ENCODE results near the gene MRPL44. TPM values are rescaled to one million over a fixed set of nuclear protein-coding genes. Genes with fewer than 3 reads are reported as not detected.

MRPL44 gene
- 40.0 TPM for total RNA-seq
- long read RNA-seq, transcript MRPL44-201 (4 exons, 1,748 nt): major isoform, 84 of 87 reads
- long read RNA-seq, partial matches to known transcripts: 0 of 87 reads
- long read RNA-seq, other reads (novel, unspliced or antisense): 3 of 87 reads

DNA sequence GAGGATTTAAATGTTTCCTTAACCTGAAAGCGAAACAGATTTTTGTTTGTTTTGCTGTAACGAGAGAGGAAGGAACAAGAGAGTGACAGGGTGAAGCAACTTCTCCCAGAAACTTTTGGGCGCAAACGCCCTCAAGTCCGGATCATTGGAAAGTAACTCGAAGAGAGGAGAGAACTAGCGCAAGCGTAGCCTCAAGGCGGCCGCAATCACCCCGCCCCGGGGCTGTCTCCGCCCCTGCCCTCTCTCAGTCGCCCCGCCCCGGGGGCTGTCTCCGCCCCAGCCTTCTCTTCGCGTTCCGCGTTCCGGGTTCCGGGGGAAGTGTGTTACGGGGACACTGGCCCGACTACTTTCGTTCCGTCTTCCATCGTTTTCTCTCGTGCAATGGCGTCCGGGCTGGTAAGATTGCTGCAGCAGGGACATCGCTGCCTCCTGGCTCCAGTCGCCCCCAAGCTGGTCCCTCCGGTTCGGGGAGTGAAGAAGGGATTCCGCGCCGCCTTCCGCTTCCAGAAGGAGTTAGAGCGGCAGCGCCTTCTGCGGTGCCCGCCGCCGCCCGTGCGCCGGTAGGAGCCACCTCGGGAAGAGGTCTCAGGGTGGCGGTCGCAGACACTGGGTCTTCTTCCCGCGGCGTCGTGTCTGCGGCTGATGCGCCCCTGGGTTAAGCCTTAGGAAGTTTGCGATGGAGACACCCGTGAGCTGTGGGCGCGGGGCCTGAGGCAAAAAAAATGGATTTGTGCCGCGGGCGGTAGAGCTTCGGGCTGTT is at the start of gene MRPL44:
Gene MRPL44, plus strand, starts transcription at position 372 of the 760 bp plus-strand sequence. Its CDS starts 10 bp downstream, at position 382.
- DNase-seq (peak; percentile 98), ATAC-seq (peak; percentile 100)
- intact Hi-C loops (cut with micrococcal nuclease): no loop called here

DNA sequence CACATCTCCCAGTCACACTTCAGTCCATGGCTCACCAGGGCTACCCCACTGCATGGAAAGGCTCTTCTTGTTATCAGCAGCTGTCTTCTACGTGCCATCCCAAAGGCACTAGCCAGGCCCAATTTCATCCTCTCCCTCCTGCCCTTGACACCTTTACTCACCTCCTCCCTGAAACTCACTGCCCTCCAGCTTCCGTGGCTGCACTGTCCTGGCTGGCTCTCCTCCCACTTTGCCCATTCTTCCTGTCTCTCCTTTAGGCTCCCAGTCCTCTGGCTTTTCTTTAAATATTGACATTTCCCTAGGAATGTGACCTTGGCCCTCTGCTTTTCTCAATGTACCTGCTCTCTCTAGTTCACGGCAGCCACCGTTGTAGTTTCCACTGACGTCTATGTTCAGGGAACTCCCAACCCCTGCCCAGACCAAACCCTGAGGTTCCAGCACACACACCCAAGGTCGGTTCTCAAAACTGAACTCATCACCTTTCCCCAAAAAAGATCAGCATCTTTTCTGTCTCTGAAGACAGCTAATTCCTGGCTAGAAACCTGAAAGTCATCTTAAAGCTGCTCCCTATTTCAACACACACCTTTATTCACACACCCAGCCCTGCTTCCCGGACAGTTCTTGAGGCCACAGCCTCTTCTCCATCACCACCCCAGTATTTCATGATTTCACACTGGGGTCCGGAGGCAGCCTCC is 48.8 kb upstream of the MRPL44 start:
- no peak for ATAC-seq
- no peak for DNase-seq
- intact Hi-C loops (cut with micrococcal nuclease): no loop called here

DNA sequence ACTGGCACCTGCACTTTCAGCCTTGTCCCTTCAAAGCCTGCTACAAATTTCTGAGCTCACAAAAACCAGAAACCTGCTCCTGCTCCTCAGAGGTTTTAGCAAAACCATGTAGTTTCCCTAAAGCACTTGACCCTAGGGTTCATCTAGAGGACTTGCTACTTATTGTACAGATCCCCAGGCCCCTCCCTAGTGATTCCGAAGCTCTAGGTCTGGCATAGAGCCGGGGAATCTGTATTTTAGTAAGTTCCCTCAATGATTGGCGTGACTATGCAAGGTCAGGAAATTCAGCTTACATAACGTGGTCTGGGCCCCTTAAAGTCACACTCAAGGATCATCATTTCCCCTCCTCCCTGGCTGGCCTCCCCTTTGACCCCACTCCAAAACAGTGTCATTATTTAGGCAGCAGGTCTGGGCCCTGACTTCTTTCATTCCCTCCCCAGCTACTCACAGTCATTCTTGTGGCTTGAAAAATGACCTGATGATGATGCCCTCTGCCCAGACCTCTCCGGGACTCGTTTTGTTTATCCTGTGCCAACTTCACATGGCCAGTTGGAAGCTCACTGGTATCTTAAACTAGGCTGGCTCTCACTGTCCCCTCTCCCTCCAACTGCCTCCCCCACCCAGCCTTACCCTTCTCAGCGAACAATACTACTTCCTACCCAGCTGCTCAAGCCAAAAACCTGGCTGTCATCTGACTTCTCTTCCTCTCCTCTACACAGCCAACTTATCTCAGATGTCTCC is 48.1 kb upstream of the MRPL44 start:
- ATAC-seq (no peak), DNase-seq (no peak)
- intact Hi-C loops (cut with micrococcal nuclease): no loop called here

DNA sequence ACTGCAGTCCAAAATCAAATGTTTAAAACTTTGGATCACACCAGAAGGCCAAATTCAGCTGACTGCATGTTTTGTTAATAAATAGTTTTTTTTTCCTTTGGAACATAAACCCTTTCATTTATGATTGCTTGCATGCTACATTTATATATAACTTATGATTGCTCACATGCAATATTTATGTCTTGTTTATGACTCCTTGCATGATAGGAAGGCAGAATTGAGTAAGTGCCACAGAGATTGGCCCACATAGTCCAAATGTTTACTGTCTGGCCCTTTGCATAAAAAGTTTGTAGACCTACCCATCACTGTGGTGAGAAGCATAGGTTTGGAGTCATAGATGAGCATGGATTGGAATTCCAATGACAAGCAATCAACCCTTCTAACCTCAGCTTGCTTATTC is 42.9 kb upstream of the MRPL44 start:
- DNase-seq: no peak
- ATAC-seq: no peak
- intact Hi-C loops (cut with micrococcal nuclease): no loop called here

DNA sequence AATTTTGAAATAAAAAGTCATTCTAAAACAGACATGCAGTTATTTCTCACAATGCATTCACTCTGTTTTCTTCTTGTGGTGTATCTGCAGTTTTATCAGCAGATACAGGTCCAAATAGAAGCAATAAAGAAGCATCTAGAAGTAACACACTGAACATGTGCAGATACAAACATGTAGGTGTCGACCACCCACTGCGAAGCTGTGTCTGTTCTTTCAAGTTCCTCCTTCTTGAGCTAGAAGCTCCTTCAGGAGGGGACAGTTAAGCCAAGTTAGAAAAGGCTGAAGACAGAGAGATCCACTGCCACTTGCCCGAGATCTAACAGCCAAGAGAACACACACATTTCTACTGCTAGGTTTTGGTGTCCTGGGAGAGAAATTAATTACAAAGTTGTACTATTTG is 42.2 kb upstream of the MRPL44 start:
- ATAC-seq (no peak), DNase-seq (no peak)
- intact Hi-C loops (cut with micrococcal nuclease): no loop called here

DNA sequence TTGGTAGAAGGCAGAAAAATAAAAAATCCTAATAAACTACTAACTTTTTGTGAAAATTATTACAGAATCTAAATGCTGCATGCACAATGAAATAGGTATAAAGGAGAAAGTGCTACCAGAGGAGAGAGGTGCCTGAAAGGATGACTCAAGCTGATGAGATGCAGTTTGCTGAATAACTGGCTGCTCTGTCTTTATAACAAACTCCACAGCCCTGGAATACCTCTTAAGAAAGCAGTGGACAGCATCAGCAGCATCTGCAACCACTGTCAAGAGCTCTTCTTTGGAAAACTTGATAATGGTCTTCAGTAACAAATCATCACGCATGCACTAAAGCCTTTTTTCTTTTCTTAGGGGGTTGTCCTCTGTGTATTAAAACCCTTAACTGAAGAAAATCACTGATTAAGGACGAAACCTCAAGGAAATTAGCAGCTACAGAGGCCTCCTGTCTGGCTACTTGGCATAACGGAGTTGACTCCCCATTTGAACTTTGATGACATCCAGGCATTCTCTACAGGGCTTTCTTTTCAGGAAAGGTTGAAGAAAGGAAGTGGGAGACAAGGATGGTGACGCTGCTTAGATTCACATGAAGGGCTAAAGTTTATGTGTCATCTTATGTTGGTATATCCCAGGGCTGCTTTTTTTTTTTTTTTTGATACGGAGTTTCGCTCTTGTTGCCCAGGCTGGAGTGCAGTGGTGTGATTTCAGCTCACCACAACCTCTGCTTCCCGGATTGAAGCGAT is 40.9 kb upstream of the MRPL44 start:
- ATAC-seq: no peak
- intact Hi-C loops (cut with micrococcal nuclease): no loop called here
- DNase-seq: no peak

DNA sequence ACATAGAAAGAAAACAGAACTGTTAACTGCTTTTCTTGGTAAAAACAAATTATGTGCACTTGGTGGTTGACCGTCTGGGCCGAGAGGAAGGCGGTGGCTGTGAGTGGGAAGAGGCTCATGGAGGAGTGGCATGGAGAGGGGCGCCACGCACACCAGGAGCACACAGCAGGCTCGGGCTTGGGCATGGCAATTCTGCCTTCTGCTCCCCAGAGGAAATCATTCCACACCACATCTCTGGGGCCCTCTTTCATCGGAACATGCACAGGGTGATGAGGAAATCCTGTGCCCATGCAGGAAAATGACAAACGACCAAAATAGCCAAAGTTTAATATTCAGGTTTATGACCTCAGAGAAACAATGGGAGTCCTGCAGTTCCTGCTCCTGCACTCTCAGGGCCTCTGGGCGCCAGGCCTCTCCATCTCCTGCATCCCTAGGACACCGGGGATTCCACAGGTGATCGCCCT is 38.6 kb upstream of the MRPL44 start:
- DNase-seq (no peak), ATAC-seq (no peak)
- intact Hi-C loops (cut with micrococcal nuclease): no loop called here

DNA sequence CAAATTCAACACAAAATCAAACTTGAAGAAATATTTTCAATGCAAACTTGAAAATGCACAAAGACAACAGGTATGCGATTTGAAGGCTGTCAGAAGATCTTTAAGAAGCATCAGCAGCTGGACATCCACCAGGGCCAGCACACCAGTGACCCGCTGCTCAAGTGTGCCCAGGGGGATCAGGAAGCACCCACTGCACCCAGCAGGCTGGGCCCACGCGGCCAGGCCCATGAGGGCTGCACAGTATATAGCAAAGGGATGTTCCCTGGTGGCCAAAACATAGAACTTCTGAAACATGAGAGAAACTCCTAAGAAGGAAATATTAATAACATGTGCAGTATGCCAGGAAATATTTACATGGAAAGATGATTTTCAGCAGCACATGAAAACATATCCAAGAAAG is 37.2 kb upstream of the MRPL44 start:
- no peak for DNase-seq
- ATAC-seq: no peak
- intact Hi-C loops (cut with micrococcal nuclease): no loop called here

DNA sequence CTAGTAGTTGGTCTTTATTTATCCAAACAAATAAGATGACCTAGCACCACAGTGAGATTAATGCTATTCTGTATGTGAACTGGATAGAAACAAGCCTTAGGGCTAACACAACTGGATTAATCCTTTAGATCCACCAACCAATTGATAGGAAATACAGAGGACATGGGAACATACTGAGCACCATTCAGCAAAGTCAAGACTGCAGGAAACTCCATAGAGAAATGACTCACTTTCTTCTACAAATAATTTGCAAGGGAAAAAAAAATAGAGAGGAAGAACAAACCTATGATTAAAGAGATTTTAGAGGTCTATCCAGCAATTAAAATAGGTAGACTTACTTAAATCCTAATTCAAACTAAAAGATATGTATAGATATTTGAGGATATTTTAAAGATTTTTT is 36.1 kb upstream of the MRPL44 start:
- ATAC-seq: no peak
- intact Hi-C loops (cut with micrococcal nuclease): no loop called here
- DNase-seq: no peak

DNA sequence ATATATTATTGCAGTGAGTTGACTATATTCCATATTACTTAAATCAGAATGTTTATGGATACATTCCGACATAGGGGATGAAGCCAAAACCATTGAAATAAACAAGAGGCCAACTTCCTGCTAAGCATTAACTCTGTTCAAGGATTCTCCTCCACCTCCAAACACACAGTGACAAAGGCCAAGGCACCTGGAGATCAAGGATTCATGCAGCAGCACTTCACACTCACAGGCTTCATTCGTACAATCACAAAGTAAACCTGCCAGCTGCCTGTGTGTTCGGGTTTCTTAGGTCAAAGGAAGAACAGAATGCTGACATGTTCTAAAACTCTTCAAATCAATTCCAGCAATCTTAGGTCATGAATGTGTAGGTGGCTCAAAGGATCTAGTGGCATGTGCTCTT is 35.0 kb upstream of the MRPL44 start:
- DNase-seq: no peak
- intact Hi-C loops (cut with micrococcal nuclease): no loop called here
- no peak for ATAC-seq

DNA sequence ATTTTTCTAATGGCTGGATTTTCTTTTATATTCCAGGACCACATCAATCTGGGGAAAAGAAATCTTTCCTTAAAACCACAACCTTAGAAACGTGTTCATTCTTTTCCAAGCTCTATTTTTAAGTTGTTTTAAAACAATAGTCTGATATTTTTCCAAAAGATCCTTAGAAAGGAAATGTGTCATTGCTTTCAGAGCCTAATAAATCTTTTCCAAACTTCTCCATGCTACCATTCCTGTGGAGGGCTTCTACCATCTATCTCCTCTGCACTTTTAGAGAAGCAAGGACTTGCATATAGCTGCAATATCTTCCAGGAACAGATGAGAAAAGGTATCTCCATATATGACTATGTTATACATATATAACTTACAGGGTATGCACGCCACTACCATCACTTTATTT is 33.3 kb upstream of the MRPL44 start:
- intact Hi-C loops (cut with micrococcal nuclease): no loop called here
- ATAC-seq (no peak), DNase-seq (no peak)

DNA sequence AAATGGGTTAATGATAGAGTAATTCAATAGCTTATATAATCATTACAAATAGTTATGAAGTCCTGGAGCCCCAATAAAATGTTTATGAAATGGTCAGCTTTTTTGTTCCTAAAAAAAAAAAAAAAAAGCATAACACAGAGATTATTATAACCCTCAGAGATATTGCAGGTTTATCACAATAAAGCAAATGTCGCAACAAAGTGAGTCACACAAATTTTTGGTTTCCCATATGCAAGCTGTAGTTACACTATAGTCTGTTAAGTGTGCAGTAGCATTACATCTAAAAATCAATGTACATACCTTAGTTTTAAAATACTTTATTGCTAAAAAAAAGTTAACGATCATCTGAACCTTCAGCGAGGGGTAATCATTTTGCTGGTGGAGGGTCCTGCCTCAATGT is 32.2 kb upstream of the MRPL44 start:
- ATAC-seq (no peak), DNase-seq (no peak)
- intact Hi-C loops (cut with micrococcal nuclease): no loop called here

DNA sequence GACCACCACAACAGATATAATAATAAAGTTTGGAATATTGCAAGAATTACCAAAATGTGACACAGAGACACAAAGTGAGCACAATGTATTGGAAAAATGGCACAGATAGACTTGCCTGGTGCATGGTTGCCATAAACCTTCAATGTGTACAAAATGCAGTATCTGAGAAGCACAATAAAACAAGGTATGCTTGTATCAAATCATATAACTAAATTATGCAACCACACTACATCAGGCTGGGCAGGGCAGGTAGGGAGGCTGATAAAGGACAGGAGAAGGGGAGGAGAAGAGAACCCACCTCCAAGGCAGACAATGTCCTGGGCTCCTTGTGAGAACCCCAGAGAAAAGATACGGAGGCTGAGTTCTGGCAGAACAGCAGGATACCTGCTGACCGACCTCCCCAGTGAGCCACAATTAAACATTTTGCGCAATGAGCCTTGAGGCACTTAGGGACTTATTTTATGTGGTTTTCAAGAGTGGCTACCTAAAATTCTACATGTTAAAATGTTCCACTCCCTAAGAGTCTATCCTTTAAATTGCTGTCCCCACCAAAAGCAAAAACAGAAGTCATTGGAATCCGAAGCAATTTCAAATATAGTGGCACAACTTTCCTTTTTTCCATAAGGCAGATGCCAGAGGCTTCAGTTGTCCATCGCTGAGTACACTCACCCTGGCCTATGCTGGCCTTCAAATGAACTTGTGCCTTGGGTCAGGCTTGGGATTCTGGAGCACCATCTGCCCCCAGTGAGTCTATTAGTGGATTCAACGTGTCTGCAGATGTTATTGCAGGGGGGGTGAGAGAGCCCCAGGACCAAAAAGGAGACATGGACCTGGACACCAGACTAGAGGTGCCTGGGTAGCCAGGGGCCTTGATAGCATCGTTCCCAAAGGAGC is 28.9 kb upstream of the MRPL44 start:
- ATAC-seq (no peak), DNase-seq (no peak)
- intact Hi-C loops (cut with micrococcal nuclease): no loop called here

DNA sequence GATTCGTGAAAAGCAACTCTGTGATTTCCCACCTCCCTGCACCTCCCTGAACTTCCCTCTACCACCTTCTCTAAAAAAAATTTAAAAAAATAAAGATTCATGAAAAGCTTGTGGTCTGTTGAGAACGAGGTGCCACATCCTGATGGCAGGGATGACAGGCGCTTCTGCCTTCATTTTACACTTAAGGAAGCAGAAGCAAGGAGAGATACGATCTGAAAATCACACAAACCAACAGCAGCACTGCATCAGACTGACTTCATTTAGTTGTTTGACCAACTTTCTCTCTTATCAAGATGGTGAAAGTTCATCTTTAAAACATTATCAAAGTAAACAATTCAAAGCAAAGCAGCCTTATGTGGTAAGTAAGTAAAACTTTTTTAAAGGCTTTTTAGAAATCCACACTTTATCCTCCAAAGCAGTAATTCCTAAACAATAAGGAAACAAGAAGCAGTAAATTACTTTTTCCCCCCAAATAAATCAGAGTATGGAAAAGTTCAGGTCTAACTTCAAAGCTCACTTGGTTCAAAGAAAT is 27.6 kb upstream of the MRPL44 start:
- intact Hi-C loops (cut with micrococcal nuclease): no loop called here

DNA sequence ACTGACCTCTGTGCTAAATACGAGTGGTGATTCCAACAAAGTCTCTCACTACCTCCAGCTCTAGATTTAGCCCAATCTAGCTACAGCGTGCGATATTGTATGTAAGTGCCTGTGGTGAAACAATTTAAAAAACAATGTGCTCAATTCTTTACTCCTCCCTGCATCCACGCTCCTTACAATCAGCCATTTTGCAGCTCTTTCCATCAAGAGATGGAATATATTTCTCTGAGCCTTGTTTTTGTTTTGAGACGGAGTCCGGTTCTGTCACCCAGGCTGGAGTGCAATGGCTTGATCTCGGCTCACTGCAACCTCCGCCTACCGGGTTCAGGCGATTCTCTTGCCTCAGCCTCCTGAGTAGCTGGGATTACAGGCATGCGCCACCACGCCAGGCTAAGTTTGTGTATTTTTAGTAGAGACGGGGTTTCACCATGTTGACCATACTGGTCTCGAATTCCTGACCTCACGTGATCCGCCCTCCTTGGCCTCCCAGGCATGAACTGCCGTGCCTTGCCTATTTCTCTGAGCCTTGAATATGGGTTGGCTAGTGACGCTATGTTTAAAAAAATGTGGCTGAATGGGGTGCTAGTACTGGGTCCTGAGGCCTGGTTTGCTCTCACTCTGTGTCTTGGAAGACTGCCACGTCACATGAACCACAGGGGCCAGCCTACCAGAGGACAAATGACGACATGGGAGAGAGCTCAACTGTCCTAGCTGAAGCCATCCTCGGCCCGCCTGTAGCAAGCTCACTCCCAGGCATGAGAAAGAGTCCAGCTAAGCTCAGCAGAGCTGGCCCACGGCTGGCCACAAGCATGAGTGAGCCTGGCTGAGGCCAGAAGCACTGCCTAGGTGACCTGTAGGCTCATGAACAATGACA is 26.9 kb upstream of the MRPL44 start:
- intact Hi-C loops (cut with micrococcal nuclease): no loop called here
- ATAC-seq: peak; percentile 93

More for the DNA sequence above, 27.6 kb upstream of the MRPL44 start:
- DNase-seq (no peak), ATAC-seq (no peak)

DNA sequence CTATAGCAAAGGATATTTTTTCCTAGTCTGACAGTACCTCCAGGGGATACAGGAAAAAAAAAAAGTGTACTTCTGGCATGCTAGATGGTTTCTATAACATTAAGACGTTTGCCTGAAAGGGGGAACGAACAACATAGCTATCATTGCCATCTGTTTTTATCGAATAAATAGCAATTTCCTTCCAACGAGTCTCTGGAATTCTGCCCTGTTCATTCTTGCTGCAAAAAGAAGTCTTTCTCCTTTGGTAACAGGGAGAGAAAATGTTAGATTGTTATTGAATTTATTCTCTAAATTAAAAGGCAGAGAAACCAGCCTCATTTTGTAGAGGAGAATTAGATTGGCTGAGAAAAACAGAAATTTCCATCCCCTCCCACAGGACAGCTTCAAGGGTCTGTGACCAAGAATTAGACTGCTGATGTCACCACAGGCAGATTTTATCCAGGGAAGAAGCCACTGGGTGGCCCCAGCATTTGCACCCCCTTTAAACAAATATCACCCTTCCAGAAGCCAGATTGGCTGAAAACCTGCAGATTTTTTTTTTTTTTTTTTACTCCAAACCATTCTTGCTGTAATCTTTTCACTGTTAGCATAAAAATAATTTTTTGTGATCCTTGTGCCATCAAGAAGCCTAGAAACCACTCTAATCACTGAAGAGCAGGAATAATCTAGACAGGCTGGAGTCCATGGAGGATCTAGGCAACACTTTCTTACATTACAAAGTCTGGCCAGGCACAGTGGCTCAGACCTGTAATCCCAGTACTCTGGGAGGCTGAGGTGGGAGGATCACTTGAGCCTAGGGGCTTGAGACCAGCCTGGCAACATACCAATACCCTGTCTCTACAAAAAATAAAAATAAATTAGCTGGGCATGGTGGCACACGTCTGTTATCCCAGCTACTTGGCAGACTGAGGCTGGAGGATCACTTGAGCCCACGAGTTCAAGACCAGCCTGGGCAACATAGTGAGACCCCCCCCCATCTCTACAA is 24.2 kb upstream of the MRPL44 start:
- no peak for ATAC-seq
- intact Hi-C loops (cut with micrococcal nuclease): no loop called here
- no peak for DNase-seq

More for the DNA sequence above, 26.9 kb upstream of the MRPL44 start:
- peak; percentile 70 for DNase-seq

Measured in left ventricle myocardium superior (tissue), 1 donor.